Stimulated activated CD8-positive, alpha-beta memory T cell treated with anti-CD3 and anti-CD28 coated beads, Interleukin-12 subunit alpha, Interleukin-12 subunit beta, amount 100 ng/mL, for 24 hours (primary cell): Measurements from ENCODE around the gene ZBTB40.

Experiments used
- DNase-seq: peaks from one replicate; pipeline ENCODE4 v3.0.0-alpha.2; 2020; ENCODE audit errors: extremely low read depth

ZBTB40 gene

GRCh38 chr1:22434717-22435116, 16.9 kb upstream of the ZBTB40 start:
- DNase-seq = no peak

- no peak for DNase-seq
These were observed 14.7 kb upstream of the ZBTB40 start for GRCh38 chr1:22436948-22437347.

DNA sequence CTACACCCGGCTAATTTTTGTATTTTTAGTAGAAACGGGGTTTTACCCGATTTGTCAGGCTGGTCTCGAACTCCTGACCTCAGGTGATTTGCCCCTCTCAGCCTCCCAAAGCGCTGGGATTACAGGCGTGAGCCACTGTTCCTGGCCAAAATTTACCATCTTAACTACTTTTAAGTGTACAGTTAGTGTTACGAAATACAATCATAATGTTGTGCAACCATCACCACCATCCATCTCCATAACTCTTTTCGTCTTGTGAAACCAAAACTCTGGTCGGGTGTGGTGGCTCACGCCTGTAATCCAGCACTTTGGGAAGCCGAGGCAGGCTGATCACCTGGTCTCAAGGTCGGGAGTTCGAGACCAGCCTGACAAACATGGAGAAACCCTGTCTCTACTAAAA, 14.1 kb upstream of the ZBTB40 start:
- no peak for DNase-seq

DNA sequence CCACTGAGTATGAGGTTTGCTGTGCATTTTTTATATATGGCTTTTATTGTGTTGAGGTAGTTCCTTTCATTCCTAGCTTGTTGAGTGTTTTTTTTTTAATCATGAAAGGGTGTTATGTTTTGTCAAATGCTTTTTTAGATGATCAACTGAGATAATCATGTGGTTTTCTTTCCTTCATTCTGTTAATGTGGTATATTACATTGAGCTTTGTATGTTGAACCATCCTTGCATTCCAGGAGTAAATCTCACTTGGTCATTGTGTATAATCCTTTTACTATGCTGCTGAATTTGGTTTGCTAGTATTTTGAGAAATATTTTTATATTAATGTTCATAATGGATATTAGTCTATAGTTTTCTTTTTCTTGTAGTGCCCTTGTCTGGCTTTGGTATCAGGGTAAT, 11.1 kb upstream of the ZBTB40 start:
- DNase-seq = no peak

DNA sequence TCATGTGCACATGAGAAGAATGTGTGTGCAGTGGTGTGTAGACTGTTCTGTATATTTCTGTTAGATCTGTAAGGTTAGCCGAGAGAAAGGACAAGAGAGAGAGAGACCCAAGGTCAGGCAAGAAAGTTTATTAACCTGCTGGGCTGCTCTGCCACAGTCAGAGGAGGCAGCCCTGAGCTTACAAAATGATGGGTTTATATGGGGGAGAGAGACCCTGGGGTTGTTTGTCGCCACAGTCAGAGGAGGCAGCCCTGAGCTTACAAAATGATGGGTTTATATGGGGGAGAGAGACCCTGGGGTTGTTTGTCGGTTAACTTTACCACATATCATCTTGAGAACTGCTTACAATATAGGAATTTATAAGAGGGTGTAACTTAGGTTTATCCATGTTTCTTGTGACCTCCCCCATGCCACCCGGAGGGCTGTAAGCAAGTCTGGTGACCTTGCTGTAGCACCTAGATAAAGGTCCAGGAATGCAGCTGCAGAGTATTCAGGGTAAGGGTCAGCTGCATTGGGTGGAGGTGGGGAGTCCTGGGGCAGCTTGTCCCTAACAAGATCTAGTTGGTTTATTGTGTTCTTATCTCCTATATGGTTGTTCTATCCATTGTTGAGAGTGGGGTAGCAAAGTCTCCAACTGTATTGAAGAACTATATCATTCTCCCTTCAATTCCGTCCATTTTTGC, 9.3 kb upstream of the ZBTB40 start:
- DNase-seq = no peak

DNA sequence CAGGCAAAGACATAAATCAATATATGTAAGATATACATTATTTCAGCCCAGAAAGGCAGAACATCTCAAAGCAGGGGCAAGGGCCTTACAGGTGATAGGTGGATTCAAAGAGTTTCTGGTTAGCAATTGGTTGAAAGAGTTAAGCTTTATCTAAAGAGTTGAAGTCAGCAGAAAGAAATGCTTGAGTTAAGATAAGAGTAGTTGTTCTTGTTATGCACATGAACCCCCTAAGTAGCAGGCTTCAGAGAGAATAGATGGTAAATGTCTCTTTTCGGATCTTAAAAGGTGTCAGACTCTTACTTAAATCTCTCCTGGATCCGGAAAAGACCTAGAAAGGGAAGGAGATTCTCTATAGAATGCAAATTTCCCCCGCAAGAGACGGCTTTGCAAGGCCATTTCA, 8.3 kb upstream of the ZBTB40 start:
- no peak for DNase-seq

DNA sequence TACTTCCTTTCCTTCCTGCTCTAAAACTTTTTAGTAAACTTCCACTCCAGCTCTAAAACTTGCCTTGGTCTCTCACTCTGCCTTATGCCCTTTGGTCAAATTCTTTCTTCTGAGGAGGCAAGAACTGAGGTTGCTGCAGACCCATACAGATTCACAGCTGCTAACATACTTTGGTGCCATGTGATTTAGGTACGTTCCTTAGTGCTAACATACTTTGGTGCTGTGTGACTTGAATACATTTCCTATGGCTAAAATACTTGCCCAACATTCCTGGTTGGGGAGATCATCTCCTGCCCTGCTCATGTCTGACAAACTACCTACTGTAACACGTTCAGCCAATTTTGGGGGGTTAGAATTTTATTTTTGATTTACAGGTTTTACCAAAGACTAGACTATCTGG, 6.8 kb upstream of the ZBTB40 start:
- DNase-seq = no peak

DNA sequence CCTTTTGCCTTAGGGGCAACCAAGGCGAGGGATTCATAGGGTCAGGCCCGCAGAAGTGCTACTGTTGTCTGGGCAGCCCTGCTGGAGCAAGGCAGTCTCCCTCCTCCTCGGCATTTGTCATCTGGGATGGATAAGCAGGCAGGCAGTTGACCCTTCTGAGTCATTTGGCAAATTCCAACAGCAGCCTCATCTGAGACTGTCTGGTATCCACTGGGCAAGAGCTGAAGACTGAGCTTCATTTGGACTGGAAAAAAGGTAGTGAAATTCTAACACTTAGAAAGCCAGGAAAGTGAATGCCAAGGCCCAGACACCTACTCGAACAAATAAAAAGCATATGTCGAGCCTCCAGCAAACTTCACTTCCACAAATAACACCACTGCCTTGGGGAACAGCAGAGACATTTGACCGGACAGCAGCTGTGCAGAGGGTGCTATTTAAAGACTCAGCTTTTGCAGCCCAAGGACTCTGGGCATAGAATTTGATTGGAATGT, 4.0 kb upstream of the ZBTB40 start:
- no peak for DNase-seq

- DNase-seq = no peak
These were observed 2.0 kb upstream of the ZBTB40 start for GRCh38 chr1:22449636-22450035.

- DNase-seq = no peak
These were observed 1.2 kb upstream of the ZBTB40 start for GRCh38 chr1:22450351-22451021.

DNA sequence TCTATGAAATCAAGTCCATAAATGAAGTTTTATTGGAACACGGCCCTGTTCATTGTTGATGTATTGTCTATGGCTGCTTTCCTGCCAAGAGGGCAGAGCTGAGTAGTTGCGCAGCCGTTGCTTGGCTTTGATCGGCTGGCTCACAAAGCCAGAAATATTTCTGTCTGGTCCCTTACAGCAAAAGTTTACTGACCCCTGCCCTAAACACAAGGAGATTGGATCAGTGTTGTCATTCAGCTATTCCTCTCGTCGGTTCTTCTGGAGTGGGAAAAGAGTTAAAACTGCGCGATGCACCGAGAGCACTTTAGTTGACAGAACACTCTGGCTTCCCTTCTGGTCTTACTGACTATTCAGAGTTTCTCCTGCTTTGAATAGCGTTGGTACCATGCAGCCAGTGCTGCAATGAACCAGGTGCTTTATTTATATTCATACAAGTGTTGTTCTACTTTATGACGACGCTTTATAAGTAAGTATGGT, 868 bp downstream of the ZBTB40 start:
- no peak for DNase-seq

- DNase-seq = no peak
These were observed 1.5 kb downstream of the ZBTB40 start for GRCh38 chr1:22453181-22453580.

DNA sequence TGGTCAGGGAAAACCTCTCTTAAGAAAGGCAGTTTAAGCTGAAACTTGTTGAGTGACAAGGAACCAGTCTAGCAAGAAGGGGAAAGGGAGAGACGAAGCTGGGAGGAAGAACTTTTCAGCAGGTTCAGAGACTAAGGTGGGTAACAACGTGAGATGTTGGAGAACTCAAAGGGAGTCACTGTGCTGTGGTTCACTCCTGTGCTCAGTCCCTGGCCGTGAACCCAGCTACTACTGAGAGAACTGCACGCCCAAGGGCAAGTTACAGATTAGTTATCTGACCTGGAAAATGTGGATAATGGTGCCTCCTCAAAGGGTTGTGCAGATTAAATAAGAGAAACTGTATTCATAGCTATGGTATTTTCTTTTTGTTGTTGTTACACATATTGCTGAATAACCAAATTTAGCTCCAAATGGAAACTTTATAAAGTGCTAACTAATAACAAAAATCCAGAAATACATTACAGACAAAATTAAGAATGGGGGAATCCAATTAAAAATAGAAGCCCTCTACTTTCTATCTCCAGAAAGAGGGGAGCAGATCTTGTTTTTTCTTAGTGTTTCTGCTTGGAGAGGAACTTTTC, 2.9 kb downstream of the ZBTB40 start:
- DNase-seq = no peak

DNA sequence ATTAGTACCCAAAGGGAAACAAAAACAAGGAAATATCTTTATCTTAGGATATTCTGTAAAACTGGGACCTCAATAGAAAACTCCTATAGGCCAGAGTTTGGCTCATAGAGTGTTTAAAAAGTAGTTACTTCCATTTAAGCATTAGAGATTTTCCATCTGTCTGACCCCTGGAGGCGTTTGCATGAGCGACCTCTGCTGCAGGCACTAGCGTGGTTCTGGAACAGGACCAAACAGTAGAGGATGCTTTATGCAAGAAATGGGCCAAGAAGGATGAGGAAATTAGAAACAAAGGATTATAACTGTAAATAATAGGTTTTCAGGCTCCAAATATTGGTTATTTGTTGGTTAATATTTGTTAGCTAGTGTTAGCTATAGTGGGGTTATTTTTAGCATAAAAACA, 5.7 kb downstream of the ZBTB40 start:
- DNase-seq = no peak

- no peak for DNase-seq
These were observed 6.2 kb downstream of the ZBTB40 start for GRCh38 chr1:22457836-22458235.

DNA sequence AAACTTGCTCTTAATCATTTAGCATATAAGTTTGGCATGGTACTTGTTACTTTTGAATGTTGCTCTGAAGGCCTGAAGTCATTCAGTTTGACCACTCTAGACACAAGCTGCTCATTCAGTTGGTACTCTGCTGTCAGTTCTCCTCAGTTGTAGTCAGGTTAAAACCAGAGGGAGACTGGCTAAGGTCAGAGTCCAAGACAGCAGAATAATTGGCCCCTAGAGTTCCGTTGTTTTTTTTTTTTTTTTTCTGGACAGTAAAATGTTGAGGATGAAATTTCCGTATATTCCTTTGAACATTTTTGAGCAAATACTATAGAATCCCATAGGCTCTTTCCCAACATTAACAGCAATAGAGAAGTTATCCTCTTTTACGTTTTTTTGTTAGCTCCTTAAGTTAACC, 9.4 kb downstream of the ZBTB40 start:
- no peak for DNase-seq

DNA sequence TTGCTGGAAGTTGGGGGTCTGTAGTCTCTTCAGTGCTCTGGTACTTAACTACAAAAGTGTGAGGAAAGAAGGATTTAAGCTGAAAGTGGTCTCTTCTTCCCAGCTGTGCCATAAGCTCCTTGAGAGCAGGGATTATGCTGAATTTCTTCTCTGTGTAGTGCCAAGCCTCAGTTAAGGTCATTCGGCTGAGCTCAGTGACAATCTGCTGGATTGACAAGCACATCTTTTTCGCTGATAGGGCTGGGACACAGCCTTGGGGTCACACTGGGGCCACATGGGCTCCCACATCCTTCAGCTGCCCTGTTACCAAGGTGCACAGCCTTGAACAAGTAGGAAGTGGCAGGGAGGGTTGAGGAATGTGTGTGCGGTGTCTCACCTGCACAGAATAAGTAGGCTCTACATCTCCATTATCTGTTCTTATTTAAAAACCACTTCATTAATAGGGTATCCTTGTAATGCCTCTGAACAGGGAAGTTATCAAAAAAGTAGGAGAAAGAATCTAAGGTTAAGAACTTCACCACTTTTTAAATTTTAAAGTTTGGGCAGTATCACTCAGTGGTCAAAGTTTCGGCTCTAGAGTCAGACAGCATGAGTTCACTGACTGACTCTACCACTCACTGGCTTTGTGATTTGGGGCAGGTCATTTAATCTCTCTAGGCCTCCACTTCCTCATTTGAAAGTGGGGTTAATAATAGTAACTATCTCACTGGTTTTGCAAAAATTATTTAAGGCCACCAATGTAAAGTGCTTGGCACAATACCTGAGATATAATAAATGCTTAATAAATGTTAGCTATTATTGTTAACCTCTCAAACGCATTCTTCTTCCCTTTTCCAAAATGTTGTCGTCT, 10.3 kb downstream of the ZBTB40 start:
- DNase-seq = no peak

DNA sequence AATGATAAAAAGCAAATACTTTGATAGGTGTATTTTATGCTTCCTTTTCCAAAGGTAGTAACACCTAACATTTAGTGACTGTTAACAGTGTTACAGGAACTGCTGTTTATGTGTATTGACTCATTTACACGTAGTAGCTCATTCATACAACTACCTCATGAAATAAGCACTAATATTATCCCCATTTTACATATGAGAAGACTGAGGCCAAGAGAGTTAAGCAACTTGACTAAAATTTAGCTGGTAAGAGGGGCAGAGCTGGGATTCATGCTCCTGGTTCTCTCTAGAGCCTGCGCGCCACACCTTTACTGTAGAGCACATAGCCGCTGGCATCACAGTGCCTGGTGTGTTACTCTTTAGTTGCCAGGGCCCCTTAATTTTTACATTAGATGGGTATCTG, 11.3 kb downstream of the ZBTB40 start:
- DNase-seq = no peak

- no peak for DNase-seq
These were observed 13.4 kb downstream of the ZBTB40 start for GRCh38 chr1:22465015-22465565.

- no peak for DNase-seq
These were observed 14.0 kb downstream of the ZBTB40 start for GRCh38 chr1:22465671-22466070.

DNA sequence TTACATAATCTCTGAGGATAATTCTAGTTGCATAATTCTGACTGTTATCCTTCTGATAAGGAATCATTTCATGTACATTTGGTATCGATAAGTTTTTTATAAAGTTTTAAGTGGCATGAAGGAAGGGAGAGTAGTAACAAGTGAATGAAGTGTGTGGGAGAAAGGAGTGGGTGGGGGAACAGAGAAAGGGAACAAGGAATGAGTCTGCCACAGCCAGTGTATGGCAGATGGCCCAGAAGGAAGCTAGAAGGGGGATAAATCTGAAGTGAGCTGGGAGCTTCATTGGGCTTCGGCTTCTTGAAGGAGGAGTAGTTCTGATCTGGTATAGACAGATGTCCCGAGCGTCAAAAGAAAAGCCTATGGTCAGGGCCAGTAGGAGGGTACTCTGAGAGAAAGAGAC, 18.6 kb downstream of the ZBTB40 start:
- no peak for DNase-seq

- DNase-seq = no peak
These were observed 19.4 kb downstream of the ZBTB40 start for GRCh38 chr1:22471078-22471477.
